Panc1 (cell line): ENCODE results near the gene SLC17A5.

Experiments used
- CTCF ChIP-seq: fragments of 450-650 bp; IDR thresholded peaks from 2 replicates; pipeline ENCODE4 v1.5.1; 2017; ENCODE audit warnings: mild to moderate bottlenecking
- POLR2AphosphoS5 ChIP-seq: IDR thresholded peaks from 2 replicates; pipeline ENCODE4 v1.6.1; 2012; ENCODE audit warnings: mild to moderate bottlenecking, low read depth, low read length, moderate library complexity
- REST ChIP-seq, 2 experiments: IDR thresholded peaks; 2 replicates each; pipeline ENCODE4 v1.6.1; 2011 to 2012; ENCODE audit warnings: low read depth in 2 of 2, control low read depth in 1 of 2, low read length in 1 of 2, mild to moderate bottlenecking in 1 of 2, moderate library complexity in 1 of 2; ENCODE audit not compliant: insufficient read depth in 1 of 2
- SIN3A ChIP-seq: IDR thresholded peaks from 2 replicates; pipeline ENCODE4 v1.6.1; 2012; ENCODE audit warnings: low read depth, mild to moderate bottlenecking, low read length, moderate library complexity, borderline replicate concordance; ENCODE audit not compliant: insufficient read depth
- TCF7L2 ChIP-seq: IDR thresholded peaks from 2 replicates; pipeline ENCODE4 v1.6.1; 2011; ENCODE audit warnings: mild to moderate bottlenecking, low read depth, low read length, inconsistent platforms

DNA sequence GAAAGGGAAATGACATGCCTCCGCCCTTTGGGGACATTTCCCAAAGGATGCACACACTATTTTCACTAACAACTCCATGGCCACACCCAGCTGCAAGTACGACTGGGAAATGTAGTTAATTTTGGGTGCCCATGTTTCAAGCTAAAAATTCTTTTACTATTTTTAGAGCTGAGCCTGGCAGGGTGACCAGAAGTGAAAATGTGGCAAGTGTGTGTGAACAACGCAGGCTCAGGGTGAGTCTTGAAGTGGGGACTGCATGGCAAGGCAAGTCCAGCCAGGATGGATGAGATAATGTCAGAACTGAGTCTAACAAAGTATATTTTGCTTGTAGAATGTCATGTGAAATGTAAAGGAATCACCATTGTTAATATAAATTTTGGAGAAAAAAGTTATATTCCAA is 25.2 kb upstream of the SLC17A5 start:
- no peak for TF ChIP-seq SIN3A
- TF ChIP-seq POLR2AphosphoS5, result no peak
- TF ChIP-seq CTCF, result no peak
- TF ChIP-seq TCF7L2, result no peak
- no peak for TF ChIP-seq REST (IDR thresholded peaks at IDR 0.05; ENCODE audit: insufficient read depth in 1 of 2, low read depth in 2 of 2, low read length in 1 of 2)
